Femur (tissue), 1 donor: ENCODE measurements around the gene PLIN4.
"Not testable (repeated sequence)": the region's sequence is repeated elsewhere in the genome, so short reads cannot be mapped to it uniquely, and the experiment has no call there.

ENCODE experiments used
- DNase-seq: peaks from one replicate; pipeline ENCODE4 v3.0.0-alpha.2; 2017

The PLIN4 gene

GRCh38 chr19:4518345-4519171 lies at the start of gene PLIN4:
Gene PLIN4 (minus strand): TSS chr19:4518486. CDS start chr19:4518272, 214 bp downstream.
- peak; percentile 48 for DNase-seq

- peak; percentile 72 for DNase-seq
These were observed 49.3 kb upstream of the PLIN4 start for GRCh38 chr19:4567584-4568071.

GRCh38 chr19:4566402-4567051 lies 48.2 kb upstream of the PLIN4 start:
- DNase-seq, result no peak

GRCh38 chr19:4563562-4563961 lies 45.3 kb upstream of the PLIN4 start:
- DNase-seq, result not testable (repeated sequence)

- DNase-seq, result not testable (repeated sequence)
These were observed 43.8 kb upstream of the PLIN4 start for GRCh38 chr19:4562085-4562484.

GRCh38 chr19:4559569-4559968 lies 41.3 kb upstream of the PLIN4 start, which contains the start of gene SEMA6B:
Gene SEMA6B (minus strand): TSS chr19:4559684. CDS start chr19:4558457, 1,227 bp downstream.
- no peak for DNase-seq

GRCh38 chr19:4557971-4558941 lies 40.0 kb upstream of the PLIN4 start:
- no peak for DNase-seq

- no peak for DNase-seq
These were observed 39.1 kb upstream of the PLIN4 start for GRCh38 chr19:4557144-4557970.

- no peak for DNase-seq
These were observed 38.4 kb upstream of the PLIN4 start for GRCh38 chr19:4556597-4557127.

- no peak for DNase-seq
These were observed 37.6 kb upstream of the PLIN4 start for GRCh38 chr19:4555657-4556561.

GRCh38 chr19:4554717-4555116 lies 36.4 kb upstream of the PLIN4 start:
- no peak for DNase-seq

GRCh38 chr19:4553775-4554174 lies 35.5 kb upstream of the PLIN4 start:
- DNase-seq, result no peak

GRCh38 chr19:4553092-4553695 lies 34.9 kb upstream of the PLIN4 start:
- no peak for DNase-seq

GRCh38 chr19:4552525-4552819 lies 34.2 kb upstream of the PLIN4 start:
- DNase-seq, result no peak

- no peak for DNase-seq
These were observed 32.3 kb upstream of the PLIN4 start for GRCh38 chr19:4550479-4551050.

- no peak for DNase-seq
These were observed 31.7 kb upstream of the PLIN4 start for GRCh38 chr19:4550018-4550417.

GRCh38 chr19:4548238-4548584 lies 29.9 kb upstream of the PLIN4 start:
- no peak for DNase-seq

GRCh38 chr19:4547303-4548237 lies 29.3 kb upstream of the PLIN4 start:
- DNase-seq, result no peak
